ENCODE data around the gene CNTN4. TPM values are rescaled to one million over a fixed set of nuclear protein-coding genes. Genes with fewer than 3 reads are reported as not detected.
"Not testable (repeated sequence)": the region's sequence is repeated elsewhere in the genome, so short reads cannot be mapped to it uniquely, and the experiment has no call there.

CNTN4 gene
- total RNA-seq, 1 experiment from 2014 or later = 1.8 TPM

- in situ Hi-C loops (cut with HindIII; ENCODE audit: low pct_unique_long_range_greater_than_20kb, low sequenced_read_pairs) = no loop called here
Observed at GRCh38 chr3:2984005-2984830, 885.6 kb downstream of the CNTN4 start.

DNA sequence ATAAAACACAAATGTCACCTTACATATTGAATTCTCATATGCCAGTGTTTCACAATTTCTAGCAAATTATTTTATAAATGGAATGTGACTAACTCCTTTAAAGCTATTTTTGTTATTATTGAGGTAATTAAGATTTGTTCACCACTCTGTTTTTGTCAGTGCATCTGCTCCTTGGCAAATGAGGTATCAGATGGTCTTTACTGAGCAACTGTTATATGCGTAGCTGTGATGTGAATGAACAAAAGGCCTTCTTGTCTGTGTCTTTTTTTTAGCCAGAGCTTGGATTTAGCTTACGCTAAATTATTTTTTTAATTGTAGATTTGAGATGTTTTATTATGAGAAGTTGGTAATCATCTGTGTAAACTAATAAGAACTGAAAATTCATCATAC, 886.2 kb downstream of the CNTN4 start:
- no peak for DNase-seq (ENCODE audit: low read depth)
- in situ Hi-C loops (cut with HindIII; ENCODE audit: low pct_unique_long_range_greater_than_20kb, low sequenced_read_pairs) = no loop called here

More at GRCh38 chr3:2984005-2984830, 885.6 kb downstream of the CNTN4 start:
- no peak for DNase-seq (ENCODE audit: low read depth)

- in situ Hi-C loops (cut with HindIII; ENCODE audit: low pct_unique_long_range_greater_than_20kb, low sequenced_read_pairs) = no loop called here
- no peak for DNase-seq (ENCODE audit: low read depth)
Observed at GRCh38 chr3:2985479-2985878, 886.8 kb downstream of the CNTN4 start.

DNA sequence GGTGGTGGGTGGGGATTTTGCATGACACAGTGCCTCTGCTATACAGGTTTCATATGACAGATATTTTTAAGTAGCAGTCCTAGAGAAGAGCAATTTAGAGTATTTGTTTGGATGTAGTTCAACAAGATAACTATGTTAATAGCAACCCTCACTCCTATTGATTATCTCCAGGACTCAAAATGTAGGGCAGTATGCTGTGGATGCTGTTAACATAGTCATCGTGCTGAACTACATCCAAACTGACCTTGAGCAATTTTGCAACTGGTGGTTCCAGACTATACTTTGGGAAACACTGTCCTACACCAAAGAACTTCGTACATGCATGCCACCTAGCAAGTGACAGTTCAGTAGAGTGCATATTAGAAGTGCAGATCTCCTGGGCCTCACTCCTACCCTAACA, 893.9 kb downstream of the CNTN4 start:
- in situ Hi-C loops (cut with HindIII; ENCODE audit: low pct_unique_long_range_greater_than_20kb, low sequenced_read_pairs) = no loop called here
- no peak for DNase-seq (ENCODE audit: low read depth)

- DNase-seq (ENCODE audit: low read depth); in situ Hi-C loops (cut with HindIII; ENCODE audit: low pct_unique_long_range_greater_than_20kb, low sequenced_read_pairs): not testable (repeated sequence)
Observed at GRCh38 chr3:2993130-2993529, 894.5 kb downstream of the CNTN4 start.

DNA sequence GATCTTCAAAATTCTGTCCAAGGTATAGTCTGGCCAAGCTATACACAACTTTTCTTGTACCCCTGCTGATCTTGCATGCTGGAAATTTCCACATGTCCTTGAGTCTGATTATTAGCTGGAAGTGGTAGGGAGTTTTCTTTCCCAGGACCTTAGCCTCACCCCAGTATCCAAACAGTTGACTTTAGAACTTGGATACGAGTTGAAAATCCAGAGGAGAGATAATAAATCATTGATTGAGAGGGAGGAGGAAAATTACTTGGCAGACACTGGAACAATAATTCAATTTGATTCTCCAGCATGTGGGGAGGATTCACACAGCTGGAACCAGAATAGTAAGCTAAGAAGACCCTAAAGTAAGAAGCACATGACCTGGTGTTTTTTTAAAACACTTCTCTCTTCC, 895.1 kb downstream of the CNTN4 start:
- DNase-seq (ENCODE audit: low read depth) = no peak
- in situ Hi-C loops (cut with HindIII; ENCODE audit: low pct_unique_long_range_greater_than_20kb, low sequenced_read_pairs) = no loop called here

DNA sequence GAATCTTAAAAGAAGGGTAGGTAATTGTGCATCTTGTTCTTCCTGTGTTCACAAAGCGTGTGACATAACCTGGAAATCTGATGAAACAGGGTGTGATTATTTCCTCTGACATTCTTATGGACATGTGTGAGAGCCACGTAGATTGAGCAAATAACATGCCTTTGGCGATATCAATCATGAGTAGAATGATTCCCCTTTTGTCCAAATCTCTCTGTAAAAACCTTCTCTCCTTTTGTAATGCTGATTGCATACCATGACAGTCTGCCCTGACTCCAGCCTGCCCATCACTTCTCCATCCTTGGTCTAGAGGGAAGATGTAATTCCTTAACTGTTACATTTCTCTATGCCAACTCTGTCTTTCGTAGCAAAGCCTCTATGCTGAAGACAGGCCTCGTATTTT, 896.5 kb downstream of the CNTN4 start:
- in situ Hi-C loops (cut with HindIII; ENCODE audit: low pct_unique_long_range_greater_than_20kb, low sequenced_read_pairs) = no loop called here
- no peak for DNase-seq (ENCODE audit: low read depth)

DNA sequence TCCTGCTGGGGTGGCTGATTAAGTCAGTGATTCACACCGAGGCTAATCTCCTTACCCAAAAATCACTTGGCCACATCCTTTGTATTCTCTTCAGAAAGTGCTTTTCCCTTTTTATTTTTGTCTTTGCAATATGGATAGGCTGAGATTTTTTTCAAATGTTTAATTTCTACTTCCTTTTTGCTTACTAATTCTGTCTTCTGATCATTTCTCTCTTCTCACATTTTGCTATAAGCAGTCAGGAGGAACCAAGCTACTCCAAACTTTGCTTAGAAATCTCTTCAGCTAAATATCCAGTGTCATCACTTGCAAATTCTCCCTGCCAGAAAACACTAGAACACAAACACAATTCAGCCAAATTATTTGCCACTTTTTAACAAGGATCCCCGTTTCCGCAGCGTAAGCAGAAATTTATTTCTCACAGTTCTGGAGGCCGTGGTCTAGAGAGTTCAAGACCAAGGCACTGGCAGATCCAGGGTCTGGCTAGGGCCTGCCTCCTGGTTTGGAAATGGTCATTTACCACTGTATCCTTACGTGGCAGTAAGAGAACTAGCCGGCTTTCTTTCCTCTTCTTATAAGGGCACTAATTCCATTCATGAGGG, 906.6 kb downstream of the CNTN4 start:
- in situ Hi-C loops (cut with HindIII; ENCODE audit: low pct_unique_long_range_greater_than_20kb, low sequenced_read_pairs) = no loop called here
- DNase-seq (ENCODE audit: low read depth) = no peak

DNA sequence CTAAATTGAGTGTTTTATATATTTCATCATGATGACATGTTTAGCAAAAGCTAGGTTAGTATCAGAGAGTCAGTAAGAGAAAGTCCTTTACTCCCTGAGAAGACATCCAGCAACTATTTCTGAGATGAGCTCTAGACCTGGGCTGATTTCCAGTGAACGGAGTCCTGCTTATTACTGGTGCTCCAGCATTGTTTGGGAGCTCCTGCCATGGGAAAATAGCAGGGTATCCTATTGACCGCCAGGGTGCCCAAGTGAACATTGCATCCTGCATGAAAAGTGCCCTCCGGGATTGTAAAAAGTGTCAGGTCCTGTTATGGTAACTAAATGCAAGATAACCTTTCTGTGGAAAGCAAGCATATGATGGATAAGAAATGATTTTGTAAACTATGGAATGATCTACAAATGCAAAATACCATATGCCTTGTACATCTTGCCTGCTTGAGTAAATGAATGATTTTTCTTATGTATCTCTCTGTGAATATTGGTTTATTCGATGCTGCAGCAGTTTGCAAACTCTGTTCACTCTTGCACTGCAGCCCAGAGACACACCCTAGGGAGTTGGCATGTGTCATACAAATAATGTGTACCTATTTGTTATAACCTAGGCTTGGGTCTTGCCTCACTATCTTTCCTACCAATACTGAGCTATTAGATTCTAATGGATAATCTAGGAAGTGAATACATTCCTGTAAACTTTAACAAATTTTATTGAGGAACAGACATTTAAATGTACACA, 914.8 kb downstream of the CNTN4 start:
- DNase-seq (ENCODE audit: low read depth) = no peak
- in situ Hi-C loops (cut with HindIII; ENCODE audit: low pct_unique_long_range_greater_than_20kb, low sequenced_read_pairs) = no loop called here

- peak; percentile 38 for DNase-seq (ENCODE audit: low read depth)
- in situ Hi-C loops (cut with HindIII; ENCODE audit: low pct_unique_long_range_greater_than_20kb, low sequenced_read_pairs) = no loop called here
Observed at GRCh38 chr3:3015185-3016089, 916.8 kb downstream of the CNTN4 start.

DNA sequence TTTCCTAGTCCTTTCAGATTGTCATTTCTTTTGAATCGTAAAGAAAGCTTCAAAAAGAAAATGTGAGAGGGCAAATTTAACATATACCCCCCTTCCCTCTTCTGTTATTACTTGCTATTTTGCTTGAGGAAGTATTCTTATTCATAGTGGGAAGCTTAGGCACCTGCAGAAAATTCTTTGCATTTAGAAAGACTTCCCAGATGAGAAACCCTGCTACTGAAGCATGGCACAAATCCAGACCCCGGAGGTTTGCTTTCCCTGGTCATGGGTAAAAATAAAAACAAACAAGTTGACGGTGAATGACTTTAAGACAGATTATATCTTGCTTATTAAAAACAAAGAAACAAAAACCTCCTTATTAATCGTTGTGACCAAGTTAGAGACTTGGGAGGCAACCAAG, 917.6 kb downstream of the CNTN4 start:
- in situ Hi-C loops (cut with HindIII; ENCODE audit: low pct_unique_long_range_greater_than_20kb, low sequenced_read_pairs) = no loop called here
- no peak for DNase-seq (ENCODE audit: low read depth)

DNA sequence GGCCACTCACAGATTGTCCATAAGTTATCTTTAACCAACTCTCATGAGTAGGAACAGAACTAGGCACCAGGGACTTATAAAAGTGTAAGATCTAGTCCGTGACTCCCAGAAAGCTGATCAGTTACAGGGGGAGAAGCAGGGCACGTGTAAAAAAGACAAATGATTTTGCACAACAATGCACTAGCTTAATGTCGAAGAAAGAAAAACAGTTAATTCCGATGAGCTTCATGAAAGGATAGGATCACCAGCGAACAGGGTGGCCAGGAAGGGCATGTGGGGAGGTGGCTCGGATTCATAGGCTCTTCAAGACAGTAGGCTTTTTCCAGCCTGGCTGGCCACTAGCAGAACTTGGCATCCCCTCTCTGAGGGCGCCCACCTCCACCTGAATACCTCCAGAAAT, 921.5 kb downstream of the CNTN4 start:
- DNase-seq (ENCODE audit: low read depth) = no peak
- in situ Hi-C loops (cut with HindIII; ENCODE audit: low pct_unique_long_range_greater_than_20kb, low sequenced_read_pairs) = no loop called here

DNA sequence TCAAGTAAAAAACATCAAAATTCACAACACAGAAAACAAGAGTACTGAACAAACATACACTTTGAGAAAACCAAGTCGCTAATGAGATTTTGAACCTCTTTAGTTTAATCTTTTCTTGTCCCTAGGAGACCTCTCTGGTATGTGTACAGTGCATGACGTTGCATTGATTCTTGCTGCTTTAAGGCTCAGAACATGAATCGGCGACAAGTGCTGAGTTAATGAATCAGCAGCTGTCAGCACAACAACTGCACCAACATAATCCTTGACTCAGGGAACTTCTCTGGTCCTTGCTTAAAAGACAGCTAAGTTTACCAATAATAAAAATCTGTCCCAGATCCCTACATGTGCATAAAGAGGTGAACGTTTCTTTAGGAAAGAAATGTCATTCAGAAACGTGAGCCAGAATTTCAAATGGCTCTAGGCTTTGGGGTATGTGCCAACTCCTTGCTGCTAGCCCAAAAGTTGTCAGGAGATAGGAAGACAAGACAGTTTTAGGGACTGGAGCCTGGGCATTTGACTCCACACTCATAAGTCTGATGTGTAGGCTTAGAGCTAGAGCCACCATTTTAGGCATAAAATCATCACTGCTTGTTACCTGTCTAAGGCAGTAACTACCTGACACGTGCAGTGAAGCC, 924.6 kb downstream of the CNTN4 start:
- no peak for DNase-seq (ENCODE audit: low read depth)
- in situ Hi-C loops (cut with HindIII; ENCODE audit: low pct_unique_long_range_greater_than_20kb, low sequenced_read_pairs) = no loop called here

- DNase-seq (ENCODE audit: low read depth) = no peak
- in situ Hi-C loops (cut with HindIII; ENCODE audit: low pct_unique_long_range_greater_than_20kb, low sequenced_read_pairs) = no loop called here
Observed at GRCh38 chr3:3027976-3028567, 929.4 kb downstream of the CNTN4 start.

DNA sequence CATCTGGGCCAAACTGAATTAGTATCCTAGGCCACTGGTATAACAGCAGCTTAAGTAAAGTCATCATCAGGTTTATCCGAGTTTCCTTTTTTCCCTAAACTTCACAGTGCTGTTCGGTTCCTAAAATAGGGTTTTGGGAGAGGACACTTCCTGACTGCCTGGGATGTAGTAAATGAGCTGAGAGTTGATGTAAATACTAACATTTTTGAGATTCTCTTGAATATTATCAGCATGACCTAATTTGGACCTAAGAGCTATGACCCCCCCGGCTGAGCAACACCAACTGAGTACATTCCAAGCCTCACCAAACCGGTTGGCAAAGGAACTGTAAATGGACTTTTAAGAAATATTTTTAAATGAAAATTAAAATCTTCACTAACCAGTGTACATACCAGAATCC, 932.7 kb downstream of the CNTN4 start:
- in situ Hi-C loops (cut with HindIII; ENCODE audit: low pct_unique_long_range_greater_than_20kb, low sequenced_read_pairs) = no loop called here
- DNase-seq (ENCODE audit: low read depth) = no peak

GRCh38 chr3:3037156-3037555, 938.5 kb downstream of the CNTN4 start:
- in situ Hi-C loops (cut with HindIII; ENCODE audit: low pct_unique_long_range_greater_than_20kb, low sequenced_read_pairs) = no loop called here
- DNase-seq (ENCODE audit: low read depth) = no peak

DNA sequence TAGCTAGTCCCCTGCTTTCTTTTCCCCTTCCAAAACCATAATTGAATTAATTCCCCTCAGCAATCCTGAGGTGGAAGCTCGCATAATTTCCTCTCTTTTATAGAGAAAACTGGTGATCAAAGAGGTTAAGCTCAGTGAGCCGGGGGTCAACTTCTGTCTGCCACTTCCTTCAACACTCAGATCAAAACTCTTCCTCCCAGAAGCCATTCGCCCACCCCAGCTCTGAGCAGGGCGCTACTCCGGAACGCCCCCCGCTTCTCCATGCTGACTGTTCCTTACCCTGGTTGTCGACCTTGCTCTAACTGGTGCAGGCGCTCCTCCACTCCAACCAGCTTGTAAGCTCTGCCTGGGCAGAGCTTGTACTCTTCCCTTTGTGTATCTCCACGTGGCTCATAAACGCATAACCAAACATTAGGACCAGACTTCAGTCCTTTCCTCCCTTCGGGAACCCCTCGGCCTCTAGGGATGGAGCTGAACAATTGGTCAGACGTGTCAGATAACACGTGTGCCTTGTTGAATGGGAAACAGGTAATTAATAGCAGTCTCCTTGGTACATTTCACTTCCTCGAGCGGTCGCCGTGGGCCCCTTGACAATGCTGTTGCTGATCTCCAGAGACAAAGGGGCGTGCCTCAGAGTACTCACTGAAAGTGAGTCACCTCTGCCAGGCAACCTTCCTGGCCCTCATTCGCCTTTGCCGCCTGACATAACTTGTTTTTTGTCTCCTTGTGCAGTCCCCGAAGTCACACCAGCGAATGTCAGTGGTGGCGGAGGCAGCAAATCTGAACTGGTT, 939.7 kb downstream of the CNTN4 start:
- no peak for DNase-seq (ENCODE audit: low read depth)
- in situ Hi-C loops (cut with HindIII; ENCODE audit: low pct_unique_long_range_greater_than_20kb, low sequenced_read_pairs) = no loop called here

All from Caki2 (cell line).